Liver (tissue), 9 donors: ENCODE results near the gene NTMT2. TPM values are rescaled to one million over a fixed set of nuclear protein-coding genes. Genes with fewer than 3 reads are reported as not detected.

ENCODE experiments used
- DNase-seq: peaks from one replicate; pipeline ENCODE4 v3.0.0-alpha.2; 2017; ENCODE audit warnings: low spot score
- H3K27ac ChIP-seq, 2 donors: one replicate each; pipeline ENCODE4 v1.7.0; 2013; ENCODE audit warnings: inconsistent platforms in 2 of 2, low read length in 2 of 2, control low read depth in 1 of 2, low read depth in 1 of 2, mild to moderate bottlenecking in 1 of 2
- H3K27me3 ChIP-seq, 4 donors: one replicate each; pipeline versions ENCODE4 v1.6.1 to v1.7.0; 2013; ENCODE audit warnings: low read length in 3 of 4, inconsistent platforms in 1 of 4, mild to moderate bottlenecking in 1 of 4, moderate library complexity in 1 of 4; ENCODE audit not compliant: control insufficient read depth in 4 of 4, insufficient read depth in 4 of 4
- H3K36me3 ChIP-seq, 4 donors: one replicate each; pipeline versions ENCODE4 v1.6.1 to v1.7.0; 2013; ENCODE audit warnings: low read length in 3 of 4, mild to moderate bottlenecking in 3 of 4, low read depth in 1 of 4, moderate library complexity in 1 of 4; ENCODE audit not compliant: control insufficient read depth in 4 of 4, insufficient read depth in 3 of 4
- H3K4me1 ChIP-seq, 4 donors: one replicate each; pipeline versions ENCODE4 v1.6.1 to v1.7.0; 2013; ENCODE audit warnings: low read length in 3 of 4, mild to moderate bottlenecking in 3 of 4, moderate library complexity in 1 of 4; ENCODE audit not compliant: control insufficient read depth in 4 of 4, insufficient read depth in 4 of 4
- H3K4me3 ChIP-seq, 3 donors: one replicate each; pipeline versions ENCODE4 v1.6.1 to v1.7.0; 2013; ENCODE audit warnings: low read length in 3 of 3, control low read depth in 1 of 3, low read depth in 1 of 3, mild to moderate bottlenecking in 1 of 3
- H3K9ac ChIP-seq, 2 donors: one replicate each; pipeline ENCODE4 v1.7.0; 2013; ENCODE audit warnings: low read length in 2 of 2, mild to moderate bottlenecking in 2 of 2, moderate library complexity in 2 of 2, control low read depth in 1 of 2, low read depth in 1 of 2
- H3K9me3 ChIP-seq, 4 donors: one replicate each; pipeline versions ENCODE4 v1.6.1 to v1.7.0; 2013; ENCODE audit warnings: low read length in 3 of 4; ENCODE audit not compliant: control insufficient read depth in 4 of 4
- EGR1 ChIP-seq, 2 donors: IDR thresholded peaks; 2 replicates each; pipeline ENCODE4 v1.6.1; 2016 to 2018; ENCODE audit warnings: antibody characterized with exemption in 2 of 2, low read depth in 2 of 2
- FOXA1 ChIP-seq: IDR thresholded peaks from 2 replicates; pipeline ENCODE4 v1.6.1; 2016; ENCODE audit warnings: antibody characterized with exemption
- GABPA ChIP-seq, 2 donors: IDR thresholded peaks in 1 of 2; conservative IDR thresholded peaks in 1 of 2; 2 replicates each; pipeline ENCODE4 v1.6.1; 2016; ENCODE audit warnings: antibody characterized with exemption in 2 of 2, mild to moderate bottlenecking in 1 of 2, moderate library complexity in 1 of 2
- HNF4A ChIP-seq, 2 donors: conservative IDR thresholded peaks; 2 replicates each; pipeline ENCODE4 v1.6.1; 2016; ENCODE audit warnings: antibody characterized with exemption in 2 of 2, mild to moderate bottlenecking in 2 of 2
- JUND ChIP-seq, 2 donors: IDR thresholded peaks; 2 replicates each; pipeline ENCODE4 v1.6.1; 2016; ENCODE audit warnings: antibody characterized with exemption in 2 of 2
- MAX ChIP-seq: IDR thresholded peaks from 2 replicates; pipeline ENCODE4 v1.6.1; 2016; ENCODE audit warnings: antibody characterized with exemption
- NR2F2 ChIP-seq: IDR thresholded peaks from 2 replicates; pipeline ENCODE4 v1.6.1; 2016; ENCODE audit warnings: antibody characterized with exemption
- RAD21 ChIP-seq, 2 donors: IDR thresholded peaks; 2 replicates each; pipeline ENCODE4 v1.6.1; 2016; ENCODE audit warnings: antibody characterized with exemption in 2 of 2, mild to moderate bottlenecking in 2 of 2
- REST ChIP-seq: IDR thresholded peaks from 2 replicates; pipeline ENCODE4 v1.6.1; 2016; ENCODE audit warnings: antibody characterized with exemption, mild to moderate bottlenecking
- RXRA ChIP-seq, 2 donors: IDR thresholded peaks; 2 replicates each; pipeline ENCODE4 v1.6.1; 2017 to 2018; ENCODE audit warnings: antibody characterized with exemption in 2 of 2, mild to moderate bottlenecking in 1 of 2
- SP1 ChIP-seq: IDR thresholded peaks from 2 replicates; pipeline ENCODE4 v1.6.1; 2018; ENCODE audit warnings: antibody characterized with exemption, mild to moderate bottlenecking
- YY1 ChIP-seq: IDR thresholded peaks from 2 replicates; pipeline ENCODE4 v1.6.1; 2016; ENCODE audit warnings: antibody characterized with exemption, mild to moderate bottlenecking
- WGBS: extraction: QIAGEN DNeasy Blood & Tissue Kit; methylation state at CpG from one replicate; pipeline ENCODE4 v1.1.7; 2013; 5-methylcytosine and 5-hydroxymethylcytosine counted together
- polyA plus RNA-seq, 2 donors: library from polyadenylated mRNA; stranded (reverse) in 1 of 2; unstranded in 1 of 2; fragments of 200-250 nt in 1 of 2; fragments of >200 nt in 1 of 2; fragmentation: Nextera tagmentation in 1 of 2; extraction: Ambion mirVana in 1 of 2; gene quantifications; one replicate each; pipeline versions ENCODE4 v1.2.1 to v1.2.3, GENCODE V29; 2013 to 2015
- total RNA-seq, 2 donors: library from RNA; depleted of rRNA; stranded (reverse); fragments of >200 nt; gene quantifications; one replicate each; pipeline ENCODE4 v1.2.3, GENCODE V29; 2014
- TF ChIP-seq, protein P1 (sequence below): IDR thresholded peaks from 2 replicates; pipeline ENCODE4 v1.6.1; 2016; ENCODE audit warnings: antibody characterized with exemption
- TF ChIP-seq, protein P2 (sequence below): fragments of 150-350 bp; IDR thresholded peaks from 2 replicates; pipeline ENCODE4 v1.5.1; 2017; ENCODE audit warnings: improper control_type of control experiment, low read depth, low read length; ENCODE audit not compliant: missing input control
- TF ChIP-seq, protein P3 (sequence below): IDR thresholded peaks from 2 replicates; pipeline ENCODE4 v1.6.1; 2016; ENCODE audit warnings: antibody characterized with exemption
- donor health status: healthy.
- donor health status: healthy.
- donor health status: healthy.
- donor health status: healthy.
- donor health status: healthy.

NTMT2 gene
- total RNA-seq, result not detected
- polyA plus RNA-seq, result not detected

GRCh38 chr1:170145770-170146676 lies at the start of gene NTMT2:
Gene NTMT2, plus strand, starts transcription at chr1:170145959. Its CDS starts 149 bp downstream, at chr1:170146108.
- Histone ChIP-seq H3K36me3 (no peaks in the 10 kb centered on the region), H3K4me3 (no peak within 1 kb of the TSS), H3K9me3 (peaks cover 0 to 5% (median 3%) of the 10 kb centered on the region in 4 donors), H3K9ac (no peak within 1 kb of the TSS), H3K27ac (no peak within 1 kb of the TSS), H3K27me3 (peaks cover 0 to 7% (median 0%) of the 10 kb centered on the region in 4 donors), H3K4me1 (no peaks in the 10 kb centered on the region)
- no peak for TF ChIP-seq MAX
- TF ChIP-seq JUND (IDR thresholded peaks at IDR 0.05), result no peak
- TF ChIP-seq REST, result no peak
- TF ChIP-seq HNF4A (conservative IDR thresholded peaks at IDR 0.05), result no peak
- TF ChIP-seq, protein P1, sequence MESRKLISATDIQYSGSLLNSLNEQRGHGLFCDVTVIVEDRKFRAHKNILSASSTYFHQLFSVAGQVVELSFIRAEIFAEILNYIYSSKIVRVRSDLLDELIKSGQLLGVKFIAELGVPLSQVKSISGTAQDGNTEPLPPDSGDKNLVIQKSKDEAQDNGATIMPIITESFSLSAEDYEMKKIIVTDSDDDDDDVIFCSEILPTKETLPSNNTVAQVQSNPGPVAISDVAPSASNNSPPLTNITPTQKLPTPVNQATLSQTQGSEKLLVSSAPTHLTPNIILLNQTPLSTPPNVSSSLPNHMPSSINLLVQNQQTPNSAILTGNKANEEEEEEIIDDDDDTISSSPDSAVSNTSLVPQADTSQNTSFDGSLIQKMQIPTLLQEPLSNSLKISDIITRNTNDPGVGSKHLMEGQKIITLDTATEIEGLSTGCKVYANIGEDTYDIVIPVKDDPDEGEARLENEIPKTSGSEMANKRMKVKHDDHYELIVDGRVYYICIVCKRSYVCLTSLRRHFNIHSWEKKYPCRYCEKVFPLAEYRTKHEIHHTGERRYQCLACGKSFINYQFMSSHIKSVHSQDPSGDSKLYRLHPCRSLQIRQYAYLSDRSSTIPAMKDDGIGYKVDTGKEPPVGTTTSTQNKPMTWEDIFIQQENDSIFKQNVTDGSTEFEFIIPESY, result no peak
- no peak for TF ChIP-seq GABPA (IDR thresholded peaks at IDR 0.05 in 1 of 2, conservative IDR thresholded peaks at IDR 0.05 in 1 of 2)
- no peak for TF ChIP-seq YY1
- no peak for TF ChIP-seq RAD21 (IDR thresholded peaks at IDR 0.05)
- TF ChIP-seq SP1, result no peak
- no peak for TF ChIP-seq EGR1 (IDR thresholded peaks at IDR 0.05; ENCODE audit: low read depth in 2 of 2)
- TF ChIP-seq, protein P2, sequence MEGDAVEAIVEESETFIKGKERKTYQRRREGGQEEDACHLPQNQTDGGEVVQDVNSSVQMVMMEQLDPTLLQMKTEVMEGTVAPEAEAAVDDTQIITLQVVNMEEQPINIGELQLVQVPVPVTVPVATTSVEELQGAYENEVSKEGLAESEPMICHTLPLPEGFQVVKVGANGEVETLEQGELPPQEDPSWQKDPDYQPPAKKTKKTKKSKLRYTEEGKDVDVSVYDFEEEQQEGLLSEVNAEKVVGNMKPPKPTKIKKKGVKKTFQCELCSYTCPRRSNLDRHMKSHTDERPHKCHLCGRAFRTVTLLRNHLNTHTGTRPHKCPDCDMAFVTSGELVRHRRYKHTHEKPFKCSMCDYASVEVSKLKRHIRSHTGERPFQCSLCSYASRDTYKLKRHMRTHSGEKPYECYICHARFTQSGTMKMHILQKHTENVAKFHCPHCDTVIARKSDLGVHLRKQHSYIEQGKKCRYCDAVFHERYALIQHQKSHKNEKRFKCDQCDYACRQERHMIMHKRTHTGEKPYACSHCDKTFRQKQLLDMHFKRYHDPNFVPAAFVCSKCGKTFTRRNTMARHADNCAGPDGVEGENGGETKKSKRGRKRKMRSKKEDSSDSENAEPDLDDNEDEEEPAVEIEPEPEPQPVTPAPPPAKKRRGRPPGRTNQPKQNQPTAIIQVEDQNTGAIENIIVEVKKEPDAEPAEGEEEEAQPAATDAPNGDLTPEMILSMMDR, result no peak
- TF ChIP-seq, protein P3, sequence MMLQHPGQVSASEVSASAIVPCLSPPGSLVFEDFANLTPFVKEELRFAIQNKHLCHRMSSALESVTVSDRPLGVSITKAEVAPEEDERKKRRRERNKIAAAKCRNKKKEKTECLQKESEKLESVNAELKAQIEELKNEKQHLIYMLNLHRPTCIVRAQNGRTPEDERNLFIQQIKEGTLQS, result no peak
- no peak for TF ChIP-seq FOXA1
- TF ChIP-seq NR2F2, result no peak
- no peak for TF ChIP-seq RXRA (IDR thresholded peaks at IDR 0.05)
- no peak for DNase-seq
- 28% methylated on average over 8 of the region's 8 CpGs for WGBS
